ENCODE data around the gene EEF1A2.

The EEF1A2 gene

GRCh38 chr20:63492982-63493381 lies 5.9 kb downstream of the EEF1A2 start:
- no peaks in the 10 kb centered on the region for H3K36me3 ChIP-seq
- no peak overlapping the region for H3K4me3 ChIP-seq (ENCODE audit: low read depth in 1 of 2, low read length in 1 of 2)
- no peak for TF ChIP-seq CTCF (IDR thresholded peaks at IDR 0.05)
- H3K27ac ChIP-seq = no peak overlapping the region
- H3K27me3 ChIP-seq = peaks cover 81% of the 10 kb centered on the region
- peaks cover 4 to 7% of the 10 kb centered on the region in 2 experiments for H3K4me1 ChIP-seq (ENCODE audit: control insufficient read depth in 1 of 2, insufficient read depth in 1 of 2, low read depth in 1 of 2, low read length in 1 of 2)
- H3K9me3 ChIP-seq = no peaks in the 10 kb centered on the region

- H3K9me3 ChIP-seq = no peaks in the 10 kb centered on the region
- peaks cover 81% of the 10 kb centered on the region for H3K27me3 ChIP-seq
- TF ChIP-seq CTCF (IDR thresholded peaks at IDR 0.05) = no peak
- H3K36me3 ChIP-seq = no peaks in the 10 kb centered on the region
- no peak overlapping the region for H3K27ac ChIP-seq
- peaks cover 4 to 7% of the 10 kb centered on the region in 2 experiments for H3K4me1 ChIP-seq (ENCODE audit: control insufficient read depth in 1 of 2, insufficient read depth in 1 of 2, low read depth in 1 of 2, low read length in 1 of 2)
- no peak overlapping the region for H3K4me3 ChIP-seq (ENCODE audit: low read depth in 1 of 2, low read length in 1 of 2)
Observed at GRCh38 chr20:63492518-63492917, 6.4 kb downstream of the EEF1A2 start.

GRCh38 chr20:63491635-63492230 lies 7.2 kb downstream of the EEF1A2 start:
- H3K27me3 ChIP-seq = peaks cover 81% of the 10 kb centered on the region

GRCh38 chr20:63491078-63491477 lies 7.8 kb downstream of the EEF1A2 start:
- H3K4me1 ChIP-seq (ENCODE audit: control insufficient read depth in 1 of 2, insufficient read depth in 1 of 2, low read depth in 1 of 2, low read length in 1 of 2) = peaks cover 0 to 2% of the 10 kb centered on the region in 2 experiments
- no peak overlapping the region for H3K27ac ChIP-seq
- no peak overlapping the region for H3K4me3 ChIP-seq (ENCODE audit: low read depth in 1 of 2, low read length in 1 of 2)
- no peak for TF ChIP-seq CTCF (IDR thresholded peaks at IDR 0.05)
- H3K36me3 ChIP-seq = no peaks in the 10 kb centered on the region
- no peaks in the 10 kb centered on the region for H3K9me3 ChIP-seq
- H3K27me3 ChIP-seq = peaks cover 74% of the 10 kb centered on the region

More at GRCh38 chr20:63491635-63492230, 7.2 kb downstream of the EEF1A2 start:
- Histone ChIP-seq H3K27ac (no peak overlapping the region), H3K9me3 (no peaks in the 10 kb centered on the region), H3K4me3 (ENCODE audit: low read depth in 1 of 2, low read length in 1 of 2) (no peak overlapping the region), H3K4me1 (ENCODE audit: control insufficient read depth in 1 of 2, insufficient read depth in 1 of 2, low read depth in 1 of 2, low read length in 1 of 2) (peaks cover 4 to 7% of the 10 kb centered on the region in 2 experiments), H3K36me3 (no peaks in the 10 kb centered on the region)
- no peak for TF ChIP-seq CTCF (IDR thresholded peaks at IDR 0.05)

- H3K9me3 ChIP-seq = no peaks in the 10 kb centered on the region
- H3K36me3 ChIP-seq = no peaks in the 10 kb centered on the region
- H3K27me3 ChIP-seq = peaks cover 70% of the 10 kb centered on the region
- no peak for TF ChIP-seq CTCF (IDR thresholded peaks at IDR 0.05)
- H3K27ac ChIP-seq = no peak overlapping the region
- no peaks in the 10 kb centered on the region for H3K4me1 ChIP-seq (ENCODE audit: control insufficient read depth in 1 of 2, insufficient read depth in 1 of 2, low read depth in 1 of 2, low read length in 1 of 2)
- no peak overlapping the region for H3K4me3 ChIP-seq (ENCODE audit: low read depth in 1 of 2, low read length in 1 of 2)
Observed at GRCh38 chr20:63490416-63490815, 8.5 kb downstream of the EEF1A2 start.
